Ovary (tissue), 3 donors: ENCODE measurements around the gene ADAMTS6.

ENCODE experiments used
- CTCF ChIP-seq, 3 donors: fragments of 450-650 bp in 2 of 3; fragments of 200-600 bp in 1 of 3; IDR thresholded peaks; one replicate each; pipeline versions ENCODE4 v1.5.1 to v1.8.0; 2016 to 2022; ENCODE audit warnings: antibody characterized with exemption in 3 of 3, mild to moderate bottlenecking in 1 of 3
- EP300 ChIP-seq: sonication (generic); formaldehyde crosslinking; IDR thresholded peaks from one replicate; pipeline ENCODE4 v1.6.1; 2017; ENCODE audit warnings: antibody characterized with exemption
- POLR2A ChIP-seq: fragments of 450-650 bp; IDR thresholded peaks from one replicate; pipeline ENCODE4 v1.6.1; 2017; ENCODE audit warnings: antibody characterized with exemption, mild to moderate bottlenecking, moderate library complexity
- donor health status: DM: no; HTN: no; CAD: no.

DNA sequence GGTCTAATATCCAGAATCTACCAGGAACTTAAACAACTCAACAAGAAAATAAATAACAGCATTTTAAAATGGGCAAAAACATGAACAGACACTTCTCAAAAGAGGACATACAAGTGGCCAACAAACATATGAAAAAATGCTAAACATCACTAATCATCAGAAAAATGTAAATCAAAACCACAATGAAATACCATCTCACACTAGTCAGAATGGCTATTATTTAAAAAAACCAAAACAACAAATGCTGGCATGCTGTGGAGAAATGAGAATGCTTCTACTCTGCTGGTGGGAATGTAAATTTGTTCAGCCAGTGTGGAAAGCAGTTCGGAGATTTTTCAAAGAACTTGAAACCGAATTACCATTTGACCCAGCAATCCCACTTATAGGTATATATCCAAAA is 63.1 kb downstream of the ADAMTS6 start:
- no peak for TF ChIP-seq CTCF (IDR thresholded peaks at IDR 0.05)
- no peak for TF ChIP-seq EP300
- no peak for TF ChIP-seq POLR2A
